Muscle layer of colon (tissue), 2 donors: ENCODE results near the gene NKG7.

ENCODE experiments used
- H3K27ac ChIP-seq: one replicate; pipeline ENCODE4 v1.7.0; 2013; ENCODE audit warnings: low read depth, mild to moderate bottlenecking, low read length, moderate library complexity
- H3K27me3 ChIP-seq, 2 donors: one replicate each; pipeline ENCODE4 v1.7.0; 2013; ENCODE audit warnings: low read length in 2 of 2, mild to moderate bottlenecking in 2 of 2; ENCODE audit not compliant: insufficient read depth in 2 of 2, control insufficient read depth in 1 of 2
- H3K36me3 ChIP-seq: one replicate; pipeline ENCODE4 v1.7.0; 2013; ENCODE audit warnings: mild to moderate bottlenecking, low read length; ENCODE audit not compliant: insufficient read depth
- H3K4me1 ChIP-seq: one replicate; pipeline ENCODE4 v1.7.0; 2013; ENCODE audit warnings: mild to moderate bottlenecking, low read length; ENCODE audit not compliant: insufficient read depth
- H3K4me3 ChIP-seq, 2 donors: one replicate each; pipeline ENCODE4 v1.7.0; 2013; ENCODE audit warnings: low read length in 2 of 2, low read depth in 1 of 2, mild to moderate bottlenecking in 1 of 2, moderate library complexity in 1 of 2
- H3K9ac ChIP-seq: one replicate; pipeline ENCODE4 v1.7.0; 2013; ENCODE audit warnings: low read length
- H3K9me3 ChIP-seq: one replicate; pipeline ENCODE4 v1.7.0; 2013; ENCODE audit warnings: mild to moderate bottlenecking, low read length
- donor health status: abdominal sarcoma.
- donor health status: Adenocarcinoma of cecum.

The NKG7 gene

DNA sequence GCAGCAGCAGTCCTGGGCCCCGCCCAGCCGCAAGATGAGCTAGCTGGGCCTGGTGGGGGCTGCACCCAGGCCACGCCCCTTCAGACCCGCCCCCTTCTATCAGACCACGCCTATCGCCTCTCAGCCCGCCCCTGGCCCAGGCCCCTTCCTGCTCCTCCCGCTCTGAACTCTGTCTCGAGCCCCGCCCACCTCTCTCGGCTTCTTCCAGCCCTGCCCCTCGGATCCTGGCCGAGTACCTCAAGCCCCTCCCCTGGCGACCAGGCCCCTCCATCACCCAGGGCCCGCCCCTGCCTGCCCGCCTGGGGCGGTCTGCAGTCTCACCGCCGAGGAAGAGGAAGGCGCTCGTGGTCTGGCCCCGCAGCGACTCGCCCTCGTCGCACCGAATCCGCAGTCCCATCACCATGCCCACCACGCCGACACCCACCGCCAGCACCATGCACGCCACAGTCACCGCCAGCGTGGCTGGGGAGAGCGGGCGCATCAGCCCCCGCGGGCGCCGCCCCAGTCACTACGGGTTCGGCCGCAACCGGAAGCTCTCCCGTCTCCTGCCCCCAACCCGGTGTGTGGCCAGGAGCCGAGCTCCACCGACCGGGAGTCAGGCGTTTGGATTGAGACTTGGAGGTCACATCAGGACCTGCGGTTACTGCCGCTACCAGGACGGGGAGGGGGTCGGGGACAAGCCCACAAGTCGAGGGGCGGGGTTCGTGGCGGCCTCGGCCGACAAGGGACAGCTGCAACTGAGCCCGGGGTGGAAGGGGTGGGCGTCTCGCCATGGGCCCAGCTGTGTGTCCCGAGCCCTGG is 4.7 kb downstream of the NKG7 start:
- Histone ChIP-seq H3K4me1 (peaks cover 18% of the 10 kb centered on the region), H3K27me3 (no peaks in the 10 kb centered on the region), H3K27ac (peak overlapping the region; percentile 74), H3K4me3 (peak overlapping the region; percentile 79 to 84), H3K36me3 (no peaks in the 10 kb centered on the region), H3K9me3 (no peaks in the 10 kb centered on the region), H3K9ac (no peak overlapping the region)

- Histone ChIP-seq H3K9ac (peak overlapping the region; percentile 97), H3K27ac (peak overlapping the region; percentile 99), H3K9me3 (no peaks in the 10 kb centered on the region), H3K27me3 (no peaks in the 10 kb centered on the region), H3K4me3 (peak overlapping the region; percentile 79 to 84), H3K36me3 (no peaks in the 10 kb centered on the region), H3K4me1 (peaks cover 23% of the 10 kb centered on the region)
These were observed 5.2 kb downstream of the NKG7 start for GRCh38 chr19:51367255-51367564.

DNA sequence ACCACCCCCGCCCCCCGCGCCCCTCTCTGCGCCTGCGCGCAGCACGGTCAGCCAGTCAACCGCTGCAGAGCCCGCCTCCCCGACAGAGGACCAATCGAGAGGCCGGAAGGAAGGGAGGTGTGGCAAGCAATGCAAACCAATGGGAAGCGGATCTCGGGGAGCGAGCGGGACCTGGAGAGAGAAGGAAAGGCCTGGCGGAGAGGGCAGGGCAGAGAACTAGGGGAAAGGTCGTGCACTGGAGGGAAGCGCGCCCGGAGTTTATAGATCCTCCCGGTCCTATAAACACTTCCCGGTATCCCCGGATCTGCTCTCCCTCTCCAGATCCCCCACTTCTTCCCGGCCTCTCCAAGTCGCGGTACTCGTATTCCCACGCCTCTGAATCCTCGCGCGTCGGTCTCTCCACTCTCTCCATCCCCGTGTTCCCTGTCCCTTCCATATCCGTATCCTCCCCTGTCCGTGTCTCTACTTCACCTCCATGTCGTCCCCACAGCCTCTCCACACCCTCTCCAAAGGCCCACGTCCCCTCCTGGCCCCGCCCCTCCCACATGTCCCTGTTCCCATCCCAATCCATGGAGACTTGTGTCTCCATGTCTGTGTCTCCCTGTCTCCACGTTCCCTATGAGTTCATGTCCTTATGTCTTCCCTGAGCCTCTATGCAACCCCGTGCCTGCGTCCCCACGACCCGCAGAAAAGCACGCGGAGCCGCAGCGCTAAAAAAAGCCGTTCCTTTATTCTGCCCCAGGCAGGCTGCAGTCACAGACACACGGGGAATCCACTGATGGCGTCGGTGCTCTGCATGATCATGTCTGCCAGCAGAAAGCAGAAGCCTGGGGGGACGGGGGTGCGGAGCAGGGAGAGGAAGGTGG is 5.8 kb downstream of the NKG7 start:
- Histone ChIP-seq H3K27ac (peak overlapping the region; percentile 99), H3K27me3 (no peaks in the 10 kb centered on the region), H3K9ac (peak overlapping the region; percentile 97), H3K9me3 (no peaks in the 10 kb centered on the region), H3K4me1 (peaks cover 25% of the 10 kb centered on the region), H3K4me3 (peak overlapping the region; percentile 84 to 88), H3K36me3 (no peaks in the 10 kb centered on the region)

DNA sequence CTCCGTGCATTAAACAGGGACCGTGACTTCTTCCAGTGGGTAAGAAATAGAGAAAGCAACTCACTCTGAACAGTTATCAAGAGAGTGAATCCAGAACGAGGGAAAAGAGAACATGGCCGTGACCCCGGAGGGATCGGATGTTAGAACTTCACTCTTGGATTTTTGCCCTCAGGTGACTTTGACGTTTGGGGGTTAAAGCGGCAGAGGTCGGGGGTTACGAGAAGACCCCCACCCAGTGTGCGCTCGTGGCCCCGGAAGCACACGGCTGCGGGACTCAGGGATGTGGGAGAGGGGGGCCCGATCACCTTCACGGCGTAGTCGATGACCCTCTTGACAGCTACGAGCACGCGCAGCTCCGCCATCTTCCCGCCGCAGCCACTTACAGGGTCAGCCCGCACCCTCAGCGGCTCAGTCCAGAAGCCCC is 6.5 kb downstream of the NKG7 start, which contains the start of gene ETFB:
TSS of gene ETFB (minus strand) at position 424 of the 424 bp plus-strand sequence. CDS start at position 362, 62 bp downstream.
- H3K4me3 ChIP-seq = peak within 1 kb of the TSS; percentile 84 to 88
- no peaks in the 10 kb centered on the region for H3K27me3 ChIP-seq
- H3K9ac ChIP-seq = peak within 1 kb of the TSS; percentile 97
- H3K4me1 ChIP-seq = peaks cover 25% of the 10 kb centered on the region
- H3K36me3 ChIP-seq = no peaks in the 10 kb centered on the region
- no peaks in the 10 kb centered on the region for H3K9me3 ChIP-seq
- peak within 1 kb of the TSS; percentile 99 for H3K27ac ChIP-seq

GRCh38 chr19:51365211-51365964 is 7.1 kb downstream of the NKG7 start:
- Histone ChIP-seq H3K27me3 (no peaks in the 10 kb centered on the region), H3K4me1 (peaks cover 25% of the 10 kb centered on the region), H3K9ac (peak overlapping the region; percentile 97), H3K27ac (peak overlapping the region; percentile 96), H3K9me3 (no peaks in the 10 kb centered on the region), H3K4me3 (peak overlapping the region; percentile 74 to 88), H3K36me3 (no peaks in the 10 kb centered on the region)

GRCh38 chr19:51364200-51365106 is 8.0 kb downstream of the NKG7 start:
- Histone ChIP-seq H3K9ac (no peak overlapping the region), H3K4me3 (no peak overlapping the region), H3K27me3 (no peaks in the 10 kb centered on the region), H3K27ac (no peak overlapping the region), H3K9me3 (no peaks in the 10 kb centered on the region), H3K36me3 (no peaks in the 10 kb centered on the region), H3K4me1 (peaks cover 25% of the 10 kb centered on the region)

DNA sequence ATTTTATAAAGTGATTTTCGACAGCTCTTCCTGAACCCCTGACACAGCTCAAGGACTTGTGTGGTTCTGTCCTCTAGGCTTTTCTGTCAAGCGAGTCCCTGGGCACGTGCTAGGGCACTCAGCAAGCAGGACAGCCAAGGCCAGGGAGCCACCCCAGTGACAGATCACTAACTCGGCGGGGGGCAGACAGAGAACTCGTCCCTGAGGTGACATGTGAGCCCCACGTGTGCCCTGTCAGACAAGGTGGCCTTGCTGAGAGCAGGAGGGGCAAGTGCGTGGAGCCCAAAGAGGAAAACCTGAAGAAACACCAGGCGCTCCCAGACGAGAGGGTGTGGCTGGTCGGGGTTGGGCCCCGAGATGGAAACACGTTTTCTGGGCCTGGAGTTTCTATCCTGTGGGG is 11.2 kb downstream of the NKG7 start:
- Histone ChIP-seq H3K4me3 (no peak overlapping the region), H3K9ac (no peak overlapping the region), H3K9me3 (no peaks in the 10 kb centered on the region), H3K27me3 (no peaks in the 10 kb centered on the region), H3K36me3 (no peaks in the 10 kb centered on the region), H3K4me1 (peaks cover 19% of the 10 kb centered on the region), H3K27ac (no peak overlapping the region)

GRCh38 chr19:51359294-51359693 is 13.2 kb downstream of the NKG7 start:
- H3K36me3 ChIP-seq = no peaks in the 10 kb centered on the region
- H3K9me3 ChIP-seq = no peaks in the 10 kb centered on the region
- H3K27me3 ChIP-seq = no peaks in the 10 kb centered on the region
- no peak overlapping the region for H3K9ac ChIP-seq
- H3K4me1 ChIP-seq = peaks cover 9% of the 10 kb centered on the region
- no peak overlapping the region for H3K27ac ChIP-seq
- H3K4me3 ChIP-seq = no peak overlapping the region

GRCh38 chr19:51357952-51358351 is 14.5 kb downstream of the NKG7 start:
- H3K27ac ChIP-seq = no peak overlapping the region
- H3K4me3 ChIP-seq = no peak overlapping the region
- H3K36me3 ChIP-seq = no peaks in the 10 kb centered on the region
- H3K4me1 ChIP-seq = peaks cover 7% of the 10 kb centered on the region
- H3K9ac ChIP-seq = no peak overlapping the region
- no peaks in the 10 kb centered on the region for H3K27me3 ChIP-seq
- H3K9me3 ChIP-seq = no peaks in the 10 kb centered on the region

- H3K4me1 ChIP-seq = no peaks in the 10 kb centered on the region
- H3K27me3 ChIP-seq = no peaks in the 10 kb centered on the region
- peaks cover 12% of the 10 kb centered on the region for H3K36me3 ChIP-seq
- H3K27ac ChIP-seq = no peak overlapping the region
- H3K4me3 ChIP-seq = no peak overlapping the region
- H3K9ac ChIP-seq = no peak overlapping the region
- H3K9me3 ChIP-seq = no peaks in the 10 kb centered on the region
These were observed 16.2 kb downstream of the NKG7 start for GRCh38 chr19:51356159-51356801.
